Fibroblast of lung (primary cell): ENCODE measurements around the gene CTRB2. TPM values are rescaled to one million over a fixed set of nuclear protein-coding genes. Genes with fewer than 3 reads are reported as not detected.
A peak's percentile ranks its signal among the peaks of the same experiment; 100 is the strongest.

Experiments
- DNase-seq, 2 donors: peaks; one replicate each; pipeline versions ENCODE4 v3.0.0 to v3.0.0-alpha.2; 2010; ENCODE audit warnings: low read depth in 2 of 2
- H2AFZ ChIP-seq: 2 replicates; pipeline ENCODE4 v1.5.1; 2012; ENCODE audit warnings: low read length, control low read depth, inconsistent platforms
- H3K27ac ChIP-seq: 2 replicates; pipeline ENCODE4 v1.5.1; 2011; ENCODE audit warnings: low read length, control low read depth; ENCODE audit not compliant: insufficient read depth
- H3K27me3 ChIP-seq: 2 replicates; pipeline ENCODE4 v1.5.1; 2011; ENCODE audit warnings: mild to moderate bottlenecking, low read length; ENCODE audit not compliant: control insufficient read depth, insufficient read depth
- H3K36me3 ChIP-seq: 2 replicates; pipeline ENCODE4 v1.5.1; 2011; ENCODE audit warnings: low read length; ENCODE audit not compliant: control insufficient read depth, insufficient read depth
- H3K4me1 ChIP-seq: 2 replicates; pipeline ENCODE4 v1.5.1; 2011; ENCODE audit warnings: low read length; ENCODE audit not compliant: control insufficient read depth, insufficient read depth; ENCODE audit errors: extremely low read depth
- H3K4me2 ChIP-seq: 2 replicates; pipeline ENCODE4 v1.5.1; 2011; ENCODE audit warnings: low read length, control low read depth; ENCODE audit not compliant: insufficient read depth; ENCODE audit errors: extremely low read depth
- H3K4me3 ChIP-seq, 4 experiments: fragments of 200-600 bp in 1 of 4; sonication (generic) in 1 of 4; replicated peaks in 1 of 4; 2 replicates each; pipeline ENCODE4 v1.5.1; 2011 to 2016; ENCODE audit warnings: low read length in 4 of 4, low read depth in 3 of 4, mild to moderate bottlenecking in 3 of 4, control low read depth in 2 of 4, inconsistent platforms in 1 of 4, mixed read lengths in 1 of 4; ENCODE audit not compliant: insufficient read depth in 1 of 4; ENCODE audit errors: control extremely low read depth in 1 of 4
- H3K79me2 ChIP-seq: 2 replicates; pipeline ENCODE4 v1.5.1; 2012; ENCODE audit warnings: mild to moderate bottlenecking, low read length, inconsistent platforms; ENCODE audit not compliant: control insufficient read depth, insufficient read depth
- H3K9ac ChIP-seq: 2 replicates; pipeline ENCODE4 v1.5.1; 2011; ENCODE audit warnings: mild to moderate bottlenecking, low read length, control low read depth; ENCODE audit not compliant: insufficient read depth
- H3K9me3 ChIP-seq: 2 replicates; pipeline ENCODE4 v1.5.1; 2012; ENCODE audit warnings: low read depth, low read length; ENCODE audit not compliant: control insufficient read depth, insufficient read depth
- H4K20me1 ChIP-seq: 2 replicates; pipeline ENCODE4 v1.5.1; 2011; ENCODE audit warnings: low read length; ENCODE audit not compliant: control insufficient read depth, insufficient read depth; ENCODE audit errors: extremely low read depth
- CTCF ChIP-seq, 2 donors: IDR thresholded peaks in 1 of 2; conservative IDR thresholded peaks in 1 of 2; 1 replicate in 1 of 2; 2 replicates in 1 of 2; pipeline ENCODE4 v1.5.1; 2011 to 2012; ENCODE audit warnings: low read length in 2 of 2, control low read depth in 1 of 2, inconsistent platforms in 1 of 2, low read depth in 1 of 2, mild to moderate bottlenecking in 1 of 2
- EZH2 ChIP-seq: IDR thresholded peaks from 2 replicates; pipeline ENCODE4 v1.5.1; 2012; ENCODE audit warnings: low read length, control low read depth, mild to moderate bottlenecking; ENCODE audit errors: missing control alignments
- polyA plus RNA-seq, 2 donors: library from polyadenylated mRNA; depleted of rRNA in 1 of 2; stranded (reverse) in 1 of 2; unstranded in 1 of 2; fragments of >200 nt; gene quantifications; 2 replicates each; pipeline ENCODE4 v1.2.1, GENCODE V29; 2011 to 2012; ENCODE audit warnings: missing spikeins in 1 of 2
- total RNA-seq: library from RNA; depleted of rRNA; stranded (reverse); fragments of >200 nt; gene quantifications from 2 replicates; pipeline ENCODE4 v1.2.1, GENCODE V29; 2014

CTRB2 gene
- total and polyA plus RNA-seq, 2 donors (not counting 1 experiment from before 2014, with no cell fraction given) = not detected

- no peaks in the 10 kb centered on the region for H3K27me3 ChIP-seq
- no peak overlapping the region for H3K4me2 ChIP-seq
- no peak overlapping the region for H3K9ac ChIP-seq
- no peaks in the 10 kb centered on the region for H4K20me1 ChIP-seq
- H2AFZ ChIP-seq = no peak overlapping the region
- DNase-seq = no peak
- no peaks in the 10 kb centered on the region for H3K79me2 ChIP-seq
- TF ChIP-seq EZH2 = no peak
- no peak for TF ChIP-seq CTCF (conservative IDR thresholded peaks at IDR 0.05 in 1 of 2, IDR thresholded peaks at IDR 0.05 in 1 of 2; ENCODE audit: low read depth in 1 of 2, low read length in 2 of 2)
- H3K27ac ChIP-seq = no peak overlapping the region
- H3K9me3 ChIP-seq = no peaks in the 10 kb centered on the region
- no peaks in the 10 kb centered on the region for H3K4me1 ChIP-seq
- H3K4me3 ChIP-seq = no peak overlapping the region
- no peaks in the 10 kb centered on the region for H3K36me3 ChIP-seq
These were observed 3.9 kb downstream of the CTRB2 start for GRCh38 chr16:75203096-75203495.

- no peak for DNase-seq
- Histone ChIP-seq H3K9me3 (no peaks in the 10 kb centered on the region), H3K27ac (no peak overlapping the region), H2AFZ (no peak overlapping the region), H3K9ac (no peak overlapping the region), H3K4me2 (no peak overlapping the region), H4K20me1 (no peaks in the 10 kb centered on the region), H3K79me2 (no peaks in the 10 kb centered on the region), H3K36me3 (no peaks in the 10 kb centered on the region), H3K4me1 (peaks cover 4% of the 10 kb centered on the region), H3K27me3 (peaks cover 6% of the 10 kb centered on the region), H3K4me3 (no peak overlapping the region)
- TF ChIP-seq EZH2 (no peak), CTCF (conservative IDR thresholded peaks at IDR 0.05 in 1 of 2, IDR thresholded peaks at IDR 0.05 in 1 of 2; ENCODE audit: low read depth in 1 of 2, low read length in 2 of 2) (no peak)
These were observed 4.8 kb downstream of the CTRB2 start for GRCh38 chr16:75202069-75202590.

GRCh38 chr16:75198135-75198600 is 8.8 kb downstream of the CTRB2 start:
- TF ChIP-seq CTCF (conservative IDR thresholded peaks at IDR 0.05 in 1 of 2, IDR thresholded peaks at IDR 0.05 in 1 of 2; ENCODE audit: low read depth in 1 of 2, low read length in 2 of 2) (no peak), EZH2 (no peak)
- H3K4me3 ChIP-seq = peak overlapping the region in 3 of 4 experiments; percentile 14 to 32 (median 29)

More at GRCh38 chr16:75198135-75198600, 8.8 kb downstream of the CTRB2 start:
- H3K27me3 ChIP-seq = peaks cover 14% of the 10 kb centered on the region
- H3K9me3 ChIP-seq = no peaks in the 10 kb centered on the region
- H3K4me2 ChIP-seq = peak overlapping the region; percentile 81
- H3K27ac ChIP-seq = no peak overlapping the region
- no peaks in the 10 kb centered on the region for H3K79me2 ChIP-seq
- no peaks in the 10 kb centered on the region for H3K36me3 ChIP-seq
- DNase-seq = peak in 1 of 2 donors; percentile 52
- no peaks in the 10 kb centered on the region for H4K20me1 ChIP-seq
- no peak overlapping the region for H3K9ac ChIP-seq
- peak overlapping the region; percentile 42 for H2AFZ ChIP-seq
- peaks cover 4% of the 10 kb centered on the region for H3K4me1 ChIP-seq
